ENCODE data around the gene COL3A1. TPM values are rescaled to one million over a fixed set of nuclear protein-coding genes. Genes with fewer than 3 reads are reported as not detected.

Gene COL3A1
- total and polyA plus RNA-seq, 10 donors = 24.9 to 397 (median 153) TPM

DNA sequence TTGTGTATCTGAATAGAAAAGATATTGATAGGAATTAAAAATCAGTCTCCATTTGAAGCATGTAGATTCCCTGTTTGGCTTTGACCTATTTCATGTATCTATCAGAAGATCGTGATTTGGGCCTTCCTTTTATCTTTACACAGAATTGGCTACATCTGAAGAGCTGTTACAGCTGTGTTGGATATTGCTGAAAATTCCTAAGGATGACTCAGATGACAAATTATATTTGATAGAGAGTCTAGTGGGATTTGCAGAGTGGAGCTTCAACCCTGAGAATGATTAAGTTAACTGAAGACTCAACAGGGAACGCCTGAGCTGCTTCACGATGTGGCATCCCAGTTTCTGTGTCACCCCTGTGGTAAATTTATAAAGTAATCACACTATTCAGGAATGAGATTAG lies 4.9 kb upstream of the COL3A1 start:
- intact Hi-C loops (cut with DNase I; ENCODE audit: low total_unique reads) = no loop called here
- Histone ChIP-seq H3K27ac (peak overlapping the region in 4 of 8 donors; percentile 8 to 28 (median 22)), H3K27me3 (replicated peaks in 1 of 7) (no peaks in the 10 kb centered on the region), H3K36me3 (no peaks in the 10 kb centered on the region), H3K4me1 (no peaks in the 10 kb centered on the region), H3K9me3 (no peaks in the 10 kb centered on the region), H3K4me3 (no peak overlapping the region)
- TF ChIP-seq POLR2A (IDR thresholded peaks at IDR 0.05) (no peak), POLR2AphosphoS5 (IDR thresholded peaks at IDR 0.05) (no peak)
- TF ChIP-seq, protein P1, sequence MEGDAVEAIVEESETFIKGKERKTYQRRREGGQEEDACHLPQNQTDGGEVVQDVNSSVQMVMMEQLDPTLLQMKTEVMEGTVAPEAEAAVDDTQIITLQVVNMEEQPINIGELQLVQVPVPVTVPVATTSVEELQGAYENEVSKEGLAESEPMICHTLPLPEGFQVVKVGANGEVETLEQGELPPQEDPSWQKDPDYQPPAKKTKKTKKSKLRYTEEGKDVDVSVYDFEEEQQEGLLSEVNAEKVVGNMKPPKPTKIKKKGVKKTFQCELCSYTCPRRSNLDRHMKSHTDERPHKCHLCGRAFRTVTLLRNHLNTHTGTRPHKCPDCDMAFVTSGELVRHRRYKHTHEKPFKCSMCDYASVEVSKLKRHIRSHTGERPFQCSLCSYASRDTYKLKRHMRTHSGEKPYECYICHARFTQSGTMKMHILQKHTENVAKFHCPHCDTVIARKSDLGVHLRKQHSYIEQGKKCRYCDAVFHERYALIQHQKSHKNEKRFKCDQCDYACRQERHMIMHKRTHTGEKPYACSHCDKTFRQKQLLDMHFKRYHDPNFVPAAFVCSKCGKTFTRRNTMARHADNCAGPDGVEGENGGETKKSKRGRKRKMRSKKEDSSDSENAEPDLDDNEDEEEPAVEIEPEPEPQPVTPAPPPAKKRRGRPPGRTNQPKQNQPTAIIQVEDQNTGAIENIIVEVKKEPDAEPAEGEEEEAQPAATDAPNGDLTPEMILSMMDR (IDR thresholded peaks at IDR 0.05 in 8 of 11, conservative IDR thresholded peaks at IDR 0.05 in 3 of 11) = no peak
- WGBS, 5 donors = 66 to 79% (median 73%) methylated on average over 3 of the region's 3 CpGs
- no peak for DNase-seq

DNA sequence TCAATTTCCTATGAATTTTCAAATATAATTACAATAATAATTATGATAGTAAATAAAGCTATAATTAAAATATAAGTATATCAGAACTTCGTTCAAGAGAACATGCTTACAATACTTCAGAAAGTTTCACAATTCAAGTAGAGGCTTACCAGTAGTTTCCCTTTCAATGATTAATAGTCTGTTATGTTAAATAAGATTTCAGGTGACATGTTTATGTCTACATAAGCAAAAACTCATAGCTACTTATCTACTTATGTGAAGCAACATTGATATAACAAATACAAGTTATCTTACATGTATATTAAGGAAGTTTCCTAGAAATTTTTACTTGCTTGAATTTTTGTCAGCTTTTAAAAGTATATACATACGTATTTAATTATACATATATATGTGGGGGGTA lies 4.5 kb upstream of the COL3A1 start:
- Histone ChIP-seq H3K36me3 (no peaks in the 10 kb centered on the region), H3K27ac (peak overlapping the region in 3 of 8 donors; percentile 8 to 28 (median 26)), H3K4me3 (no peak overlapping the region), H3K27me3 (replicated peaks in 1 of 7) (no peaks in the 10 kb centered on the region), H3K9me3 (no peaks in the 10 kb centered on the region), H3K4me1 (no peaks in the 10 kb centered on the region)
- WGBS, 5 donors = 72 to 81% (median 80%) methylated on average over 2 of the region's 2 CpGs
- intact Hi-C loops (cut with DNase I; ENCODE audit: low total_unique reads) = no loop called here
- TF ChIP-seq POLR2A (IDR thresholded peaks at IDR 0.05) = no peak
- TF ChIP-seq, protein P1 (IDR thresholded peaks at IDR 0.05 in 8 of 11, conservative IDR thresholded peaks at IDR 0.05 in 3 of 11) = no peak
- no peak for TF ChIP-seq POLR2AphosphoS5 (IDR thresholded peaks at IDR 0.05)
- DNase-seq = no peak

DNA sequence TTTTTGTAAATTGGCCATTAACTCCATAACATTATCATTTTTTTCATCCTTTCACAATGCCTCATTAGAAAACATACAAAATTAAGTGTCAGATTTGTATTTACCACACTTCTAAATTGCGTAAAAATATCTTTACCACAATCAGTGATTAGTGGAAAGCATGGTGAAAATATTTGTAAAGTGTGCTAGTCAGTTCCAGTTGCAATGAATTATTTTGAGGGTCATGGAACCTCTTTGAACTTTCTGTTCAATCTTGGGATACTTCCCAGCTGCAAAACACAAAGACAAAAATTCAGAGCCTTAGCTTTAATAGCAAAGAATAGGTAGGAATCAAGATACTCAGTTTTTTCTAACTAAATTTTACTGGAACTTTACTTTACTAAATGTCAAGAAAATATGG lies 4.0 kb upstream of the COL3A1 start:
- intact Hi-C loops (cut with DNase I; ENCODE audit: low total_unique reads) = no loop called here
- DNase-seq = no peak
- Histone ChIP-seq H3K27ac (peak overlapping the region in 2 of 8 donors; percentile 26 to 28), H3K9me3 (no peaks in the 10 kb centered on the region), H3K4me3 (no peak overlapping the region), H3K36me3 (no peaks in the 10 kb centered on the region), H3K4me1 (no peaks in the 10 kb centered on the region), H3K27me3 (replicated peaks in 1 of 7) (no peaks in the 10 kb centered on the region)
- 62 to 88% (median 75%) methylated on average over 1 of the region's 1 CpG for WGBS, 5 donors
- TF ChIP-seq POLR2A (IDR thresholded peaks at IDR 0.05) (no peak), POLR2AphosphoS5 (IDR thresholded peaks at IDR 0.05) (no peak)
- TF ChIP-seq, protein P1 (IDR thresholded peaks at IDR 0.05 in 8 of 11, conservative IDR thresholded peaks at IDR 0.05 in 3 of 11) = no peak

DNA sequence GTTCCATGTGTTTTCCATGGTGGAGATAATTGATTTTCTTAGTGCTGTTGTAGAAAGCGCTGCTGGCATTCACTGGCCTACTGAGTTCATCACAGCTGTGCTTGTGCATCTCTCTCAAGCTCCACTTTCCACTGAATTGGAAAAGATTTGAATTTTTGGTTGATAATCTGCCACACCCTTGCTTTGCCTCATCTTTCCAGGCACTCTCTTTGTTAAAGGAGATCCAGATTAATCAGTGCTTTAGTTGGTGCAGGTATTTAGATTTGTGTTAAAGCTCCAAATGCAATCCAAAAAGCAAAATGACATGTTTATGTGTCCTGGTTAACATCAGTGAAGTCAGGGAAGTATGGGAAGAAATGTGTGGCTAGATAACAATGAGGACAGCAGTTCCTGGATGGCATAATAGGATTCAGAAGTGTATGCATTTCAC lies 2.7 kb upstream of the COL3A1 start:
- H3K36me3 ChIP-seq = no peaks in the 10 kb centered on the region
- H3K4me1 ChIP-seq = no peaks in the 10 kb centered on the region
- 68 to 100% (median 80%) methylated on average over 1 of the region's 1 CpG for WGBS, 5 donors
- DNase-seq = no peak
- no peaks in the 10 kb centered on the region for H3K9me3 ChIP-seq
- no peaks in the 10 kb centered on the region for H3K27me3 ChIP-seq (replicated peaks in 1 of 7)
- TF ChIP-seq, protein P1 (IDR thresholded peaks at IDR 0.05 in 8 of 11, conservative IDR thresholded peaks at IDR 0.05 in 3 of 11) = no peak
- TF ChIP-seq POLR2AphosphoS5 (IDR thresholded peaks at IDR 0.05) (no peak), POLR2A (IDR thresholded peaks at IDR 0.05) (no peak)
- intact Hi-C loops (cut with DNase I; ENCODE audit: low total_unique reads) = no loop called here
- no peak overlapping the region for H3K4me3 ChIP-seq
- peak overlapping the region in 1 of 8 donors; percentile 13 for H3K27ac ChIP-seq
